NCI-H146 treated with DMSO at 0.1 percent for 48 hours (cell line): ENCODE measurements around the gene OLFM1.
"Not testable (repeated sequence)": the region's sequence is repeated elsewhere in the genome, so short reads cannot be mapped to it uniquely, and the experiment has no call there.

Experiments used
- DNase-seq: peaks from one replicate; lab custom pipeline; 2025; ENCODE audit not compliant: unreplicated experiment; lab: John Stamatoyannopoulos, UW

The OLFM1 gene

GRCh38 chr9:135105211-135105745, 17.8 kb downstream of the OLFM1 start:
- DNase-seq = no peak

DNA sequence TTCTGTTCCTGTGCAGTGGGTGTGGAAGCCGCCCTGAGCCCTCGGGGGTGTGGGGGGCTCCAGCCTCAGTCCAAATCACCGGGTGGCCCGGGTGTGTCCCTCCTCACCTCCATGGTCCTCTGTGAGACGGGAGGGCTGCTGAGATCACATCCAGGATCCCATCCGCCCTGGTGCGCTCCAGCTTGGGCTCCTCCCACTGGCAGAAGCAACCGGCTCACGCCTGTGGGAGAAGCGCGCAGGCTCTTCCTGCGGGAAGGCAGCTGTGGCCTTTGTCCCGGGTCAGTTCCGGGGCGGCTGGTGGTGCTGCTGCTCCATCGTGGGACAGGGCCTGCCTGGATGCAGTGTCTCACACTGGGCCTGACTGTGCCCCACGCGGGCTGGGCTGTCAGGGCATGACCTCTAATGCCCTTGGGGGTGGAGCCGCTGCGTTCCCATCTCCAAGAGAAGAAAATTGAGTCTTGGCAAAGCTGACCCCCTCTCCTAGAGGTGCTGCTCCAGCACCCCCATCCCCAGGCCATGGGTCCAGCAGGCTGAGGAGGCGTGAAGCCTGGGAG, 18.5 kb downstream of the OLFM1 start:
- DNase-seq = no peak

GRCh38 chr9:135106551-135107270, 19.2 kb downstream of the OLFM1 start:
- DNase-seq = no peak

GRCh38 chr9:135107581-135108235, 20.2 kb downstream of the OLFM1 start:
- DNase-seq = no peak

DNA sequence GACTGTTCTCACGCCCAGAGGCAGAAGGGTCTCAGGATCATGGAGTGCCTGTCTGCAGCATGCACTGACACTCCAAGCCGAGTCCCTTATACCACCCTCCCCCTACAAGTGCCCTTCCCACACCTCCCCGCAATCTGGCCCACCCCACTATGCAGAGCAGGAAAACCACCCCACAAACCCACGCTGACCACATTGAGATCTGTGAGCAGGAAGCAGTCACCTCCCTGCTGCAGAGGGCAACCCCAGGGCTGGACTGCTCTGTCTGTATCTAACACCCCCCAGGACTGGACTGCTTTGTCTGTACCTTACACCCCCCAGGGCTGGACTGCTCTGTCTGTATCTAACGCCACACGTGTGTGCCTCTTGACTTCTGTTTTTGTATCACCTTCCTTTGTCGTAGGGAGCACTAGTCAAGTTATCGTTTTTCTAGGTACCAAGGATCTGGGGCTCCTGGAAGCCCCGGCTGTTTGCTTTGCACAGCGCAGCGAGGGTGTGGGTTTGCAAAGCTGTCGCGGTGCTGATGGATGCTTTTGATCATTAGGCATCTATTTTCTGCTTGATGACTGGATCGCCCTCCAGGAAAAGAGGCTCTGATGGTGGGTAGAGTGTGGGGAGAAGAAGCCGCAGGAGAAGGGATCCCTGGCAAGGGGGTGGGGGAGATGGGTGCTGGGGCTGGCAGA, 21.5 kb downstream of the OLFM1 start:
- no peak for DNase-seq

- no peak for DNase-seq
Measured at GRCh38 chr9:135109650-135110049, 22.2 kb downstream of the OLFM1 start.

- no peak for DNase-seq
Measured at GRCh38 chr9:135110416-135110815, 22.9 kb downstream of the OLFM1 start.

DNA sequence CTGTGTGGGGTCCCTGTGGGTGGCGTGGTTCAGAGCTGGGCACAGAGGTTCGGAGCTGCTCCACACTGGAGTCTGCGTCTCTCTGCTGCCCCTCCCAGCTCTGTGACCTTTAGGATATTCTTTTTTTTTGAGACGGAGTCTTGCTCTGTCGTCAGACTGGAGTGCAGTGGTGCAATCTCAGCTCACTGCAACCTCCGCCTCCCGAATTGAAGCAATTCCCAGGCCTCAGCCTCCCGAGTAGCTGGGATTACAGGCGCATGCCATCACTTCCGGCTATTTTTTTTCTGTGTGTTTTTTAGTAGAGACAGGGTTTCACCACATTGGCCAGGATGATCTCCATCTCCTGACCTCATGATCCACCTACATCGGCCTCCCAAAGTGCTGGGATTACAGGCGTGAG, 24.1 kb downstream of the OLFM1 start:
- DNase-seq = not testable (repeated sequence)

DNA sequence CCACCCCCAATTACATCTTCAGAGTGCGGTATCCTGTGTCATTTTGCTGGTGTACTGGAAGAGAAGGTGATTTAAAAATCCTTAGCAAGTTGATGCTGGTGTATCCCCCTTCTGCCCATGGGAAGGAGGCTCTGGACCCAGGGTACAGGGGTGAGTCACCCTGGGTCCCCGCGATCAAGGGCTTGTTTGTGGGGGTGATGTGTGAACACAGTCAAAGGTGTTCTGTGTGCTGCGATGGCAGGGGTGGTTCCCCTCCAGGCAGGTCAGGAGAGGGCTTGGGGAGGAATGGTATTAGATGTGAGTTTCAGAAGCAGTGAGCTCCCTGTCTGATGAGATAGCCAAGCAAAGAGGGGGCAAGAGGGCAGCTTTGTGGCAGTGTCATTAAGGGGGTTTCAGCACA, 28.9 kb downstream of the OLFM1 start:
- no peak for DNase-seq

- DNase-seq = no peak
Measured at GRCh38 chr9:135116881-135117280, 29.4 kb downstream of the OLFM1 start.

GRCh38 chr9:135117281-135117680, 29.8 kb downstream of the OLFM1 start:
- DNase-seq = no peak

DNA sequence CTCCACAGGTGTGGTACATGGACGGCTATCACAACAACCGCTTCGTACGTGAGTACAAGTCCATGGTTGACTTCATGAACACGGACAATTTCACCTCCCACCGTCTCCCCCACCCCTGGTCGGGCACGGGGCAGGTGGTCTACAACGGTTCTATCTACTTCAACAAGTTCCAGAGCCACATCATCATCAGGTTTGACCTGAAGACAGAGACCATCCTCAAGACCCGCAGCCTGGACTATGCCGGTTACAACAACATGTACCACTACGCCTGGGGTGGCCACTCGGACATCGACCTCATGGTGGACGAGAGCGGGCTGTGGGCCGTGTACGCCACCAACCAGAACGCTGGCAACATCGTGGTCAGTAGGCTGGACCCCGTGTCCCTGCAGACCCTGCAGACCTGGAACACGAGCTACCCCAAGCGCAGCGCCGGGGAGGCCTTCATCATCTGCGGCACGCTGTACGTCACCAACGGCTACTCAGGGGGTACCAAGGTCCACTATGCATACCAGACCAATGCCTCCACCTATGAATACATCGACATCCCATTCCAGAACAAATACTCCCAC, 32.1 kb downstream of the OLFM1 start:
- DNase-seq = no peak

- DNase-seq = no peak
Measured at GRCh38 chr9:135120249-135120648, 32.8 kb downstream of the OLFM1 start.

DNA sequence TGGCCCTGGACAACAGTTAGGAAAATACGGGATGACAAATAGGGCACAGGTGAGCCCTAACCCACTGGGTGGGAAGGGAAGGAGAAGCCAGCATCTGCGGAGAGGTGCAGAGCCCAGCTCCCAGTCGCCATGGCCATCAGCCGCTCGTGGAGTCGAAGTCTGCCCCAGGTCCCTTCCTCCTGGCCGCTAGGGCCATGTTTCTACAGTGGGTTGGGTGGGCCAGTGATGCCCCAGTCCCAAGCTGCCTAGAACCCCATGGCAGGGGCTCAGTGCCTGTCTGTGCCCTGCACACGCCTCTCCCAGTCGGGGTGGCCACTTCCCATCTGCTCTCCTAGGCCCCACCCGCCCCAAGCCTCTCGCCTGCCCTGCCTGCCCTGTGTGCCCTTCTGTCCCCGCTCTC, 34.8 kb downstream of the OLFM1 start:
- no peak for DNase-seq

DNA sequence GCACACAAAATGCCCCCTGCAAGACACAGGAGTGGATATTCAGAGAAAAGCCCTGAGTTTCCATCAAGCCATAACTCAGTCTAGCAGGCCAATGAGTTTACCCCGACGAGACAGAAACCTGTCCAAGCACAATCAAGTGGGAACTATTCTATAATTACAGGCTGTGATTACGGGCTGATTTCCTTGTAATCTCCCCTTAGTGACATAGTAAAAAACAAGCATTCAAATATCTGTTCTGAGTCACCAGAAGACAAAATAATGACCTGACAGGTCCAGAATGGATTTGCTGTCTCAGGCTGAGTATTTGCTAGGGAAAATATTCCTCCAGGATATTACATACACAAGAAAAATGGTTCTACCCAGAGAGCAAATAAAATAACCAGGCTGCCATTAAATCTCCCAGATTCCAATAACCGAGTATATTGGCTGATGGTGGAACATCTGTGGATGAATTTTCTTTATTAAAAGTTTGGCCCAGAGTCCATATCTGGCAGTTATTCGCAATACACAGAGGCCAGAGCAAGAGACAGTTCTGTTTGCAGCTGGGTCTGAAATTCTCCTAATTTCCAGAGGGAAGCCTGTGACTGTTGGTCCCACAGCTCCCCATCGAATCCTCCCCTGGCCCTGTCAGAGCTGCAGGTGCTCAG, 35.8 kb downstream of the OLFM1 start:
- no peak for DNase-seq

GRCh38 chr9:135123773-135124134, 36.3 kb downstream of the OLFM1 start:
- no peak for DNase-seq

- no peak for DNase-seq
Measured at GRCh38 chr9:135126451-135127187, 39.2 kb downstream of the OLFM1 start.

- no peak for DNase-seq
Measured at GRCh38 chr9:135127718-135128670, 40.5 kb downstream of the OLFM1 start.

DNA sequence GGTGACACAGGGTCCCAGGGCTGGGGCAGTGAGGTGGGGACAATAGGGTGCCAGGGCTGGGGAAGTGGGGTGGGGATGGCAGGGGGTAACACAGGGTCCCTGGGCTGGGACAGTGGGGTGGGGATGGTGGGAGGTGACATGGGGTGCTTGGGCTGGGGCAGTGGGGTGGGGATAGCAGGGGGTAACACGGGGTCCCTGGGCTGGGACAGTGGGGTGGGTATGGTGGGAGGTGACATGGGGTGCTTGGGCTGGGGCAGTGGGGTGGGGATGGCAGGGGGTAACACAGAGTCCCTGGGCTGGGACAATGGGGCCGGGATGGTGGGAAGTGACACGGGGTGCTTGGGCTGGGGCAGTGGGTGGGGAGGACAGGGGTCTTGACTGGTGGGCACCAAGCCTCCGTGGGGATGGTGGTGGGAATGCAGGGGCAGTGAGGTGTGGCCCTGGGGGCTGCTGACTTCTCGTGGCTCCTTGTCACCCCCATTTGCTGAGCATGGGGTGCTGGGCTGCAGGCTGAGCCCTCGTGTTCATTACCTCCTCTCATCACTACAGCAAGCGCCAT, 41.7 kb downstream of the OLFM1 start:
- no peak for DNase-seq
